ENCODE results near the gene SH3YL1.

GRCh38 chr2:236993-237539 is 26.8 kb downstream of the SH3YL1 start:
- TF ChIP-seq CTCF (IDR thresholded peaks at IDR 0.05): no peak
- TF ChIP-seq ZFX (IDR thresholded peaks at IDR 0.05; ENCODE audit: borderline replicate concordance): no peak

Data from 22Rv1 (cell line).